IPS-20b (cell line): ENCODE measurements around the gene CADM1.

ENCODE experiments used
- H3K27ac ChIP-seq: one replicate; pipeline ENCODE4 v1.5.1; 2013; ENCODE audit warnings: low read length
- H3K27me3 ChIP-seq: 2 replicates; pipeline ENCODE4 v1.6.1; 2013; ENCODE audit warnings: mild to moderate bottlenecking, low read length, inconsistent platforms; ENCODE audit not compliant: insufficient read depth
- H3K36me3 ChIP-seq: 2 replicates; pipeline ENCODE4 v1.6.1; 2013; ENCODE audit warnings: low read depth, mild to moderate bottlenecking, inconsistent platforms, low read length, moderate library complexity; ENCODE audit not compliant: insufficient read depth
- H3K4me1 ChIP-seq: 2 replicates; pipeline ENCODE4 v1.6.1; 2013; ENCODE audit warnings: mild to moderate bottlenecking, control low read depth, inconsistent platforms, low read length, moderate library complexity; ENCODE audit not compliant: insufficient read depth
- H3K4me3 ChIP-seq: 2 replicates; pipeline ENCODE4 v1.5.1; 2013; ENCODE audit warnings: mild to moderate bottlenecking, low read length, inconsistent platforms
- H3K9ac ChIP-seq: 2 replicates; pipeline ENCODE4 v1.6.1; 2013; ENCODE audit warnings: low read depth, mild to moderate bottlenecking, inconsistent platforms, low read length, moderate library complexity
- H3K9me3 ChIP-seq: 2 replicates; pipeline ENCODE4 v1.6.1; 2013; ENCODE audit warnings: mild to moderate bottlenecking, low read depth, low read length, inconsistent platforms; ENCODE audit not compliant: insufficient read depth

The CADM1 gene

DNA sequence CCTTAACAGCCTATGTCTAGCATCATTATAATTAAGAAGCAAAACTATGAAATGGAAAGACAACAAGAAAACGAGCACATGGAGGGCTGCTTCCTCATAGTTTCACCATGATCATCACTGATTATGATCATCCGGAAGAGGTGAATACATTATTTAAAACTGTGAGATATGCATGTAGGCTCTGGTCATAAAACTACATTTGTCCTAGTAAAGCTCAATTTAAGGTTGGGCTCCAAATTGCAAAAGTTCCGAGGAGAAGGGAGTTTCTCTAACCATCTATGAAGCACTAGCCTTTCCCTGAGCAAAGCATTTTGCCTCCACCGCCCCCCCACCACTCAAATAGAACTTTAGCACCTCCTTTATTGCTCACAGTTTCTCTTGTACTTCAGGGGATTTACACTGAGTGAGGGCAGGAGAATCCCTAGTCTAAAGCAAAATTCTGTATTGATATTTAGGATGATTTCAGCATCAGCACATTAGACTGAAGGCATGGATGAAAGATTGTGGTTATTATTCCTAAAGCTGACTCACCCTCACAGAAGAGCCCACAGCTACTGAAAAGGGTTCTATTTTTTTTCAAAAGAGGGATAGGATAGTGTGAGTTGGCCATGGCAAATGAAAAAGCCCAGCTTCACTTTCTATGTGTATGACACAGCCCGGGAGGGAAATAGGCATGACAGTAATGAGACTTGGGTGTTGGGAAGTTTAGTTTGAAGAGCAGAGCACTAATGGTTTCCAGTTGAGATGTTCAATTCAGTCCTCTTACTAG is 203.4 kb downstream of the CADM1 start:
- no peak overlapping the region for H3K9ac ChIP-seq
- no peaks in the 10 kb centered on the region for H3K27me3 ChIP-seq
- H3K4me1 ChIP-seq: 0 out of 2 replicates have a peak, but pooled peaks cover 2% of the 10 kb centered on the region
- H3K36me3 ChIP-seq: no peaks in the 10 kb centered on the region
- H3K9me3 ChIP-seq: no peaks in the 10 kb centered on the region
- H3K4me3 ChIP-seq: no peak overlapping the region
- H3K27ac ChIP-seq: no peak overlapping the region

- Histone ChIP-seq H3K36me3 (no peaks in the 10 kb centered on the region), H3K4me1 (no peaks in the 10 kb centered on the region), H3K27me3 (no peaks in the 10 kb centered on the region), H3K4me3 (no peak overlapping the region), H3K27ac (no peak overlapping the region), H3K9me3 (no peaks in the 10 kb centered on the region), H3K9ac (no peak overlapping the region)
These were observed 205.8 kb downstream of the CADM1 start for GRCh38 chr11:115298300-115299012.

DNA sequence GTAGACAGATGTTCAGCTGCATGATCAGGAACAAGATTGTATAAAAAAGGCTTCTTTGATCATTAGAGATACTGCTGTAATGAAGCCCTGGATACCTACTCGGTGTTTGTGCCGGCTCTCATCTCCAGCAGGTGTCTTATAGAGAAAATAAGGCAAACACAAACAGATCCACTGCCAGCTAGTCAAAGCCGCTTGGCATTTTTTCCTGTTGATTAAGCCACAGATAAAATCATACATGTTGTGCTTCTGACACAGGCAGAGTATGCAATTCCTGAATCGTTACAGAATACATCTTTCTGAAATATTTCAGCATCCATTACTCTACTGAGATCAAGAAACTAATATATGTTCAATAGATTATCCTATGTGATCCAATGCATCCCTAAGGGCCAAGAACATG is 206.9 kb downstream of the CADM1 start:
- Histone ChIP-seq H3K9me3 (no peaks in the 10 kb centered on the region), H3K27me3 (no peaks in the 10 kb centered on the region), H3K9ac (no peak overlapping the region), H3K36me3 (no peaks in the 10 kb centered on the region), H3K27ac (no peak overlapping the region), H3K4me1 (no peaks in the 10 kb centered on the region), H3K4me3 (no peak overlapping the region)

DNA sequence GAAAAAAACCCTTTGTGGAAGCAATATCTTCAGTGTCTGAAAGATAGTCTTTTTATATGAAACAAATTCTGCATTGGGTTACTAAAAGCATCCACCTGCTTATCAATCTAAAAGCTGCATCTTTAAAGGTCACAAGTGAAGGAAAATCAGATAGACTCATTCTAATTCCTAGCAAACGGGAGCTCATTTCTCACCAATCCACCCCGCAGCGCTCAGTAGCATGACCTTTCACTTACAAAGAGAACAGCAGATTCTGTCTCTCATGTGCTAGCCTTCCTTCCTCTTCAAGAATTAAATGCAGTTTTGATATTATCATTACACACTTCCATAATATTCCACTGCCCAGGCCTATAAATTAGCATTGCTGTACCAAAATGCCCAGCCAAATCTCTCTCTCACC is 212.9 kb downstream of the CADM1 start:
- Histone ChIP-seq H3K4me3 (no peak overlapping the region), H3K4me1 (no peaks in the 10 kb centered on the region), H3K36me3 (no peaks in the 10 kb centered on the region), H3K9me3 (no peaks in the 10 kb centered on the region), H3K27me3 (no peaks in the 10 kb centered on the region), H3K9ac (no peak overlapping the region), H3K27ac (no peak overlapping the region)

DNA sequence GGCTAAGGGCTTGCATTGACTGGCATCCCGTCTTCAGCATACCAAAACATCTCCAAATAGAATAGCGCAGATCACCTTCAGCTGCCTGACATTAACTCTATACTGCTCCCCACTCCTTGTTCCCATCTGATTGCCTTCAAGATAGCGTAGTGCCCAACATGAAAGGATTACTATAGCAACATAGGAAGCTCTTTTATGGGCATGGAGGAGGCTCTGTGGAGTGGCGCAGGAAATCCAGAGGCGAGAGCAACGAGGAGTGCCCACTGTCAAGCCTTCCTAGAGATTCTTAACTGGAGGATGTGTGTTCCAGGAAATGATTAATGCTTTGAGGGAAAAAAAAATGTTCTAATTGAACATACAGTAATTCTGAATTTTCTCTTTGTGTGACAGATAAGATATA is 213.3 kb downstream of the CADM1 start:
- no peaks in the 10 kb centered on the region for H3K36me3 ChIP-seq
- no peaks in the 10 kb centered on the region for H3K9me3 ChIP-seq
- H3K4me3 ChIP-seq: no peak overlapping the region

DNA sequence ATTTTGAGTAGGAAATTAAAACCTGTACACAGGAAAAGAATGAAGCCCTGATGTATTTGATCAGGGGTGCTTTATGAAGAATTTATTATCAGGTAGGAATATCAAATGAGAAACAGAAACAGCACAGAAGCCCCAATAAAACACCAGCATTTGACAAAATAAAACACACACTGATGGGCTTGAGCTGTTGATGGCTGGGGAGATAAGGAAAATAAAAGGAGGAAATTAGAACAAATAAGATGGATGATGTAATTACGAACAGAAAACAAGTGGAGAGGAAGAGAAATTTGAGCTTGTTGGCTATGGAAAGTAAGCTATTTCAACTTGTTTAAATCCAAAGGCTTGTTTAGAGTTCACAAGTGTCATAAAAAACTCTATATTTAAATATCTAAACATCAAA is 213.7 kb downstream of the CADM1 start:
- Histone ChIP-seq H3K27me3 (no peaks in the 10 kb centered on the region), H3K9ac (no peak overlapping the region), H3K36me3 (no peaks in the 10 kb centered on the region), H3K4me1 (no peaks in the 10 kb centered on the region), H3K9me3 (no peaks in the 10 kb centered on the region), H3K4me3 (no peak overlapping the region), H3K27ac (no peak overlapping the region)

More for the DNA sequence above, 213.3 kb downstream of the CADM1 start:
- H3K27me3 ChIP-seq: no peaks in the 10 kb centered on the region
- no peak overlapping the region for H3K27ac ChIP-seq
- no peaks in the 10 kb centered on the region for H3K4me1 ChIP-seq
- no peak overlapping the region for H3K9ac ChIP-seq

- no peaks in the 10 kb centered on the region for H3K9me3 ChIP-seq
- H3K27me3 ChIP-seq: no peaks in the 10 kb centered on the region
- no peak overlapping the region for H3K4me3 ChIP-seq
- H3K36me3 ChIP-seq: no peaks in the 10 kb centered on the region
- no peak overlapping the region for H3K9ac ChIP-seq
- no peaks in the 10 kb centered on the region for H3K4me1 ChIP-seq
- H3K27ac ChIP-seq: no peak overlapping the region
These were observed 216.9 kb downstream of the CADM1 start for GRCh38 chr11:115287266-115287665.

DNA sequence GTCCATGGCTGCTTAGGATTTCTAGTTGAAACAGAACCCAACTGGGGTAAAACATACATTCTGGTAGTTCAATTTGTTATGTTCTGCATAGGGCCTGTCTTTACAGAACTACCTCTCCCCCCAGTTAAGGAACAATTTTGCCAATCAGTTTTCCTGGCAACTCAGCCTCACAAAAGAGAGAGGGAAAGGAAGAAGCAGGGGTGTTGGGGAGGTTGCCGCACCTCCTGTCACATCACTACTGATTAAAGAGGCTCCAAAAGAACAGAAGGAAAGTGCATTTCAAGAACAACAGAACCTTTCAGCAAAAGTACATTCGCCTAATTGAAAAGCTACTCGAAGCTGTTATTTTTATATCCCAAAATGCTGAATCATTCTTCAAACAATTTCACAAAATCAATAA is 217.6 kb downstream of the CADM1 start:
- no peaks in the 10 kb centered on the region for H3K27me3 ChIP-seq
- H3K9ac ChIP-seq: no peak overlapping the region
- no peak overlapping the region for H3K4me3 ChIP-seq
- no peaks in the 10 kb centered on the region for H3K36me3 ChIP-seq
- H3K4me1 ChIP-seq: no peaks in the 10 kb centered on the region
- H3K9me3 ChIP-seq: no peaks in the 10 kb centered on the region
- no peak overlapping the region for H3K27ac ChIP-seq

DNA sequence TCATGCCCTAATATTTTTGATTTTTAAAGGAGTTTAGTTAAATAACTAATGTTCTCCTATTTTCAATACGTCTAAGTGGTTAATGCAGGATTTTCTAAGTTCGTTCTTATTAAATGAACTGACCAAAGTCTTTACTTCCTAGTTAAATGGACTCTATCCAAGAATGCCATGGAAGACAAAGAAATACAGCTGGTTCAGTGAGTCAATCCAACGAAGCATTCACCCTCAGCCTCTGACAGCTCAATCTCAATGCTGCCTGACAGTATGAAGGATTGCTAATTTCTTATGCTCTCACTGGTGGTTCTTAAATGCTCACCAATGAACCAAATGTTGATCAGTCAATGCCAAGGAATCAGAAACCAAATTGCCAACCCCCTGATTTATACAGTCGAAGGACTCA is 219.4 kb downstream of the CADM1 start:
- Histone ChIP-seq H3K27ac (no peak overlapping the region), H3K9ac (no peak overlapping the region), H3K27me3 (no peaks in the 10 kb centered on the region), H3K4me3 (no peak overlapping the region), H3K4me1 (no peaks in the 10 kb centered on the region), H3K9me3 (no peaks in the 10 kb centered on the region), H3K36me3 (no peaks in the 10 kb centered on the region)

- no peaks in the 10 kb centered on the region for H3K27me3 ChIP-seq
- no peaks in the 10 kb centered on the region for H3K9me3 ChIP-seq
- no peak overlapping the region for H3K9ac ChIP-seq
These were observed 221.3 kb downstream of the CADM1 start for GRCh38 chr11:115282923-115283322.

GRCh38 chr11:115280775-115281174 is 223.4 kb downstream of the CADM1 start:
- no peaks in the 10 kb centered on the region for H3K36me3 ChIP-seq
- H3K4me3 ChIP-seq: no peak overlapping the region
- H3K27ac ChIP-seq: no peak overlapping the region
- H3K9me3 ChIP-seq: no peaks in the 10 kb centered on the region
- H3K4me1 ChIP-seq: no peaks in the 10 kb centered on the region; the same call in 1 of the 2 replicates
- no peaks in the 10 kb centered on the region for H3K27me3 ChIP-seq
- H3K9ac ChIP-seq: no peak overlapping the region

More at GRCh38 chr11:115282923-115283322, 221.3 kb downstream of the CADM1 start:
- Histone ChIP-seq H3K36me3 (no peaks in the 10 kb centered on the region), H3K4me3 (no peak overlapping the region), H3K4me1 (no peaks in the 10 kb centered on the region), H3K27ac (no peak overlapping the region)
